Esophagus squamous epithelium (tissue), 5 donors: Measurements from ENCODE around the gene MSANTD1. TPM values are rescaled to one million over a fixed set of nuclear protein-coding genes. Genes with fewer than 3 reads are reported as not detected.

ENCODE experiments used
- DNase-seq: peaks from one replicate; lab custom pipeline; 2025; lab: John Stamatoyannopoulos, UW
- H3K27ac ChIP-seq, 4 donors: fragments of 200-600 bp; sonication (generic); one replicate each; pipeline ENCODE4 v1.5.1; 2016 to 2019; ENCODE audit warnings: mild to moderate bottlenecking in 1 of 4
- H3K27me3 ChIP-seq, 4 donors: fragments of 200-600 bp; sonication (generic); 1 replicate in 3 of 4; 2 replicates in 1 of 4; pipeline versions ENCODE4 v1.5.1 to v1.6.0; 2017 to 2021; ENCODE audit warnings: antibody characterized with exemption in 1 of 4
- H3K36me3 ChIP-seq, 3 donors: fragments of 200-600 bp; sonication (generic); one replicate each; pipeline ENCODE4 v1.5.1; 2016 to 2019
- H3K4me1 ChIP-seq, 3 donors: fragments of 200-600 bp; sonication (generic); one replicate each; pipeline ENCODE4 v1.5.1; 2017 to 2019
- H3K4me3 ChIP-seq, 4 donors: fragments of 200-600 bp; sonication (generic); 1 replicate in 3 of 4; 2 replicates in 1 of 4; pipeline ENCODE4 v1.5.1; 2016 to 2019; ENCODE audit warnings: mild to moderate bottlenecking in 2 of 4, moderate library complexity in 1 of 4
- H3K9me3 ChIP-seq, 3 donors: fragments of 200-600 bp; sonication (generic); one replicate each; pipeline ENCODE4 v1.5.1; 2016 to 2019
- CTCF ChIP-seq, 6 experiments: fragments of 450-650 bp in 4 of 6; fragments of 200-600 bp in 2 of 6; sonication (generic) in 2 of 6; IDR thresholded peaks; one replicate each; pipeline ENCODE4 v1.5.1; 2016 to 2019; ENCODE audit warnings: antibody characterized with exemption in 6 of 6, mild to moderate bottlenecking in 4 of 6, moderate library complexity in 4 of 6
- POLR2A ChIP-seq, 4 donors: fragments of 450-650 bp; IDR thresholded peaks; one replicate each; pipeline ENCODE4 v1.6.1; 2017; ENCODE audit warnings: antibody characterized with exemption in 4 of 4, mild to moderate bottlenecking in 4 of 4, moderate library complexity in 3 of 4
- WGBS, 2 donors: methylation state at CpG; one replicate each; pipeline ENCODE4 v1.1.5; 2018; 5-methylcytosine and 5-hydroxymethylcytosine counted together
- intact Hi-C: fragments of 100-400 bp; cut with DNase I; formaldehyde crosslinking; loops from one replicate; pipeline ENCODE4 v1.15.0; 2022
- total RNA-seq, 4 donors: library from RNA; depleted of rRNA; stranded (reverse); fragments of >200 nt; gene quantifications; one replicate each; pipeline ENCODE4 v1.1.0, GENCODE V29; 2016
- donor health status: DM: yes; HTN: yes; CAD: no.

The MSANTD1 gene
- total RNA-seq, 4 donors from 2014 or later = 0.15 to 0.95 (median 0.18) TPM; not detected in 1

DNA sequence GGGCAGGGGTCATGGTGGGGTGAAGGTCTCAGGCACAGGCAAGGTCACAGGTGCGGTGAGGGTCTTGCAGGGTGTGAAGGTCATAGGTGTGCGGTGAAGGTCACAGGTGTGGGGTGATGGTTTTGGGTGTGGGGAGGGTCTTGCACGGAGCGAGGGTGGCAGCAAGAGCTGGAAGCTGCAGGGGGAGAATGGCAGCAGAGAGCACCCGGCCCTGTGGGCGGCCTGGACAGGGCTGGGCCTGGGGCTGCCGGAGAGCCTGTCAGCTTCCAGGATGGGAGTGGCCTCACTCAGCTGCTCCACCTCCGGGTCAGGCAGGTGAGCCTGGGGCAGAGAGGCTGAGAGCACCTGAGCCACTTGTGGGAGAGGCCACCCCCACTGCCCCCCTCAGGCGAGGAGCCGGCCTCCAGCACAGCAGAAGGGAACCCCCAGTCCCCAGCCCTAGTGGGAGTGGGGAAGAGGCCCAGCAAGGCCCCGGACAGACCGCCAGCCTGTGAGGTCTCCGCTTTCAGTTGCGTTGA lies 1.5 kb downstream of the MSANTD1 start:
- Histone ChIP-seq H3K27ac (no peak overlapping the region), H3K9me3 (no peaks in the 10 kb centered on the region), H3K27me3 (no peaks in the 10 kb centered on the region), H3K4me3 (no peak overlapping the region), H3K36me3 (peaks cover 0 to 12% (median 0%) of the 10 kb centered on the region in 3 donors), H3K4me1 (no peaks in the 10 kb centered on the region)
- WGBS, 2 donors = 75 to 100% methylated on average over 3 to 4 of the region's 14 CpGs
- intact Hi-C loops = no loop called here
- TF ChIP-seq CTCF (IDR thresholded peaks at IDR 0.05) (no peak), POLR2A (IDR thresholded peaks at IDR 0.05) (no peak)
- DNase-seq = no peak

GRCh38 chr4:3250956-3251690 lies 2.2 kb downstream of the MSANTD1 start:
- H3K9me3 ChIP-seq = no peaks in the 10 kb centered on the region
- peaks cover 0 to 1% (median 0%) of the 10 kb centered on the region in 3 donors for H3K4me1 ChIP-seq
- WGBS, 2 donors = 80 to 87% methylated on average over 6 to 17 of the region's 19 CpGs
- no peak for DNase-seq
- no peak overlapping the region for H3K27ac ChIP-seq
- H3K4me3 ChIP-seq = no peak overlapping the region
- intact Hi-C loops = no loop called here
- no peaks in the 10 kb centered on the region for H3K27me3 ChIP-seq
- TF ChIP-seq CTCF (IDR thresholded peaks at IDR 0.05) (no peak), POLR2A (IDR thresholded peaks at IDR 0.05) (no peak)
- H3K36me3 ChIP-seq = peaks cover 0 to 17% (median 0%) of the 10 kb centered on the region in 3 donors

DNA sequence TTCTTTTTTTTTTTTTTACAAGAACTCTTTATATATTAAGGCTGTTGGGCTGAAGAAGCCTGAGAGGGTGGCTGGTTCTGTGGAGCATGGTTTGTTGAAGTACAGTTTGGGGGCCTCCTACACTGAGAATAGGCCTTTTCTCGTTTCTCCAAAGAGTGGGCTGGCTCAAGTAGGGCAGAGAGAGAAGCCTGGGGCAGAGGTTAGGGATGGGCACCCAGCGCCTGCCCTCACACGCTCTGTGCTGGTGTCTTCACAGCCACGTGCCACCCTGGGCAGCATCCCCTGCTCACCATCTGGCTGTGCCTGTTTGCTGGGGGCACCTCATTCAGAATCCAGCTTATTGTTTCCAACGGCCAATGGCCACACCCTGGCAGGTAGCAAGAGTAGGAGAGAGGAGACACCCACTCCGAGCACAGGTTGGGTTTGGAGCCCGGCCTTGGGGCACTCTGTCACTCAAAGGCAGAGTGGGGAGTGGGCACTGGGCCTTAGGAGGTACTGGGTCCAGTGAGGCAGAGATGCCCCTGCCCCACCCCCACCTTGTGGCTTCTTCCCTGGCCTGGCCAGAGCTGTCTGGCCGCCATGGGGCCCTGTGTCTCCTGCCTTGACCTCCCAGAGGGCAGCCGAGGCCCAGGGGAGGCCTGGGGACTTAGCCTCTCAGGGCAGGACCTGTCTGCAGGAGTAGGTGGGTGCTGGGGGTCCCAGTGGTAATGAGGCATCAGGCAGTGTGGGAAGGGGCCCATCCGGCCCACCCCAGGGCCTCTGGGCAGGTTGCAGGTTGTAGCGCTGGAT lies 2.9 kb downstream of the MSANTD1 start:
- Histone ChIP-seq H3K36me3 (peaks cover 0 to 17% (median 0%) of the 10 kb centered on the region in 3 donors), H3K4me3 (no peak overlapping the region), H3K27ac (no peak overlapping the region), H3K9me3 (no peaks in the 10 kb centered on the region), H3K27me3 (no peaks in the 10 kb centered on the region), H3K4me1 (peaks cover 0 to 9% (median 0%) of the 10 kb centered on the region in 3 donors)
- no peak for DNase-seq
- intact Hi-C loops = no loop called here
- TF ChIP-seq POLR2A (IDR thresholded peaks at IDR 0.05) (no peak), CTCF (IDR thresholded peaks at IDR 0.05) (no peak)
- WGBS, 2 donors = 64 to 72% methylated on average over 3 to 6 of the region's 11 CpGs

- peaks cover 0 to 17% (median 0%) of the 10 kb centered on the region in 3 donors for H3K36me3 ChIP-seq
- no peak overlapping the region for H3K27ac ChIP-seq
- no peaks in the 10 kb centered on the region for H3K27me3 ChIP-seq
- H3K4me3 ChIP-seq = no peak overlapping the region
- H3K4me1 ChIP-seq = peaks cover 0 to 15% (median 0%) of the 10 kb centered on the region in 3 donors
- WGBS, 2 donors = 90 to 91% methylated on average over 3 of the region's 3 CpGs
- DNase-seq = no peak
- no peaks in the 10 kb centered on the region for H3K9me3 ChIP-seq
- TF ChIP-seq CTCF (IDR thresholded peaks at IDR 0.05) = no peak
- no peak for TF ChIP-seq POLR2A (IDR thresholded peaks at IDR 0.05)
- intact Hi-C loops = no loop called here
Observed at GRCh38 chr4:3252480-3252828, 3.5 kb downstream of the MSANTD1 start.
